LNCAP (cell line): ENCODE measurements around the gene TRIM54.

Source experiments
- CTCF ChIP-seq: fragments of 450-650 bp; IDR thresholded peaks from 2 replicates; pipeline ENCODE4 v1.5.1; 2017; ENCODE audit warnings: mild to moderate bottlenecking

TRIM54 gene

GRCh38 chr2:27281442-27281841 lies 787 bp upstream of the TRIM54 start:
- no peak for TF ChIP-seq CTCF

- TF ChIP-seq CTCF = no peak
These were observed 663 bp downstream of the TRIM54 start for GRCh38 chr2:27282892-27283291.

GRCh38 chr2:27284996-27285395 lies 2.8 kb downstream of the TRIM54 start:
- no peak for TF ChIP-seq CTCF

- TF ChIP-seq CTCF = no peak
These were observed 3.3 kb downstream of the TRIM54 start for GRCh38 chr2:27285481-27285880.

GRCh38 chr2:27288610-27289009 lies 6.4 kb downstream of the TRIM54 start:
- TF ChIP-seq CTCF = no peak

- TF ChIP-seq CTCF = no peak
These were observed 8.3 kb downstream of the TRIM54 start for GRCh38 chr2:27290549-27290948.

GRCh38 chr2:27291865-27292264 lies 9.6 kb downstream of the TRIM54 start:
- peak; percentile 32; the same call in 1 of the 2 replicates for TF ChIP-seq CTCF

GRCh38 chr2:27294928-27295327 lies 12.7 kb downstream of the TRIM54 start:
- TF ChIP-seq CTCF = no peak
